ENCODE results near the gene PLSCR3. TPM values are rescaled to one million over a fixed set of nuclear protein-coding genes. Genes with fewer than 3 reads are reported as not detected.
A peak's percentile ranks its signal among the peaks of the same experiment; 100 is the strongest.

PLSCR3 gene
- total RNA-seq, 2 donors from 2014 or later: 11.0 to 12.0 TPM

GRCh38 chr17:7396147-7396546 is 1.8 kb upstream of the PLSCR3 start:
- H3K4me3 ChIP-seq: no peak overlapping the region
- H3K4me1 ChIP-seq: no peaks in the 10 kb centered on the region
- TF ChIP-seq, protein P1, sequence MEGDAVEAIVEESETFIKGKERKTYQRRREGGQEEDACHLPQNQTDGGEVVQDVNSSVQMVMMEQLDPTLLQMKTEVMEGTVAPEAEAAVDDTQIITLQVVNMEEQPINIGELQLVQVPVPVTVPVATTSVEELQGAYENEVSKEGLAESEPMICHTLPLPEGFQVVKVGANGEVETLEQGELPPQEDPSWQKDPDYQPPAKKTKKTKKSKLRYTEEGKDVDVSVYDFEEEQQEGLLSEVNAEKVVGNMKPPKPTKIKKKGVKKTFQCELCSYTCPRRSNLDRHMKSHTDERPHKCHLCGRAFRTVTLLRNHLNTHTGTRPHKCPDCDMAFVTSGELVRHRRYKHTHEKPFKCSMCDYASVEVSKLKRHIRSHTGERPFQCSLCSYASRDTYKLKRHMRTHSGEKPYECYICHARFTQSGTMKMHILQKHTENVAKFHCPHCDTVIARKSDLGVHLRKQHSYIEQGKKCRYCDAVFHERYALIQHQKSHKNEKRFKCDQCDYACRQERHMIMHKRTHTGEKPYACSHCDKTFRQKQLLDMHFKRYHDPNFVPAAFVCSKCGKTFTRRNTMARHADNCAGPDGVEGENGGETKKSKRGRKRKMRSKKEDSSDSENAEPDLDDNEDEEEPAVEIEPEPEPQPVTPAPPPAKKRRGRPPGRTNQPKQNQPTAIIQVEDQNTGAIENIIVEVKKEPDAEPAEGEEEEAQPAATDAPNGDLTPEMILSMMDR (IDR thresholded peaks at IDR 0.05): no peak
- no peaks in the 10 kb centered on the region for H3K27me3 ChIP-seq
- no peak for DNase-seq
- intact Hi-C loops (cut with DNase I): no loop called here
- no peak overlapping the region for H3K9ac ChIP-seq (ENCODE audit: low read depth in 2 of 2, low read length in 2 of 2)
- no peaks in the 10 kb centered on the region for H3K36me3 ChIP-seq
- H3K27ac ChIP-seq: no peak overlapping the region
- no peaks in the 10 kb centered on the region for H3K9me3 ChIP-seq

DNA sequence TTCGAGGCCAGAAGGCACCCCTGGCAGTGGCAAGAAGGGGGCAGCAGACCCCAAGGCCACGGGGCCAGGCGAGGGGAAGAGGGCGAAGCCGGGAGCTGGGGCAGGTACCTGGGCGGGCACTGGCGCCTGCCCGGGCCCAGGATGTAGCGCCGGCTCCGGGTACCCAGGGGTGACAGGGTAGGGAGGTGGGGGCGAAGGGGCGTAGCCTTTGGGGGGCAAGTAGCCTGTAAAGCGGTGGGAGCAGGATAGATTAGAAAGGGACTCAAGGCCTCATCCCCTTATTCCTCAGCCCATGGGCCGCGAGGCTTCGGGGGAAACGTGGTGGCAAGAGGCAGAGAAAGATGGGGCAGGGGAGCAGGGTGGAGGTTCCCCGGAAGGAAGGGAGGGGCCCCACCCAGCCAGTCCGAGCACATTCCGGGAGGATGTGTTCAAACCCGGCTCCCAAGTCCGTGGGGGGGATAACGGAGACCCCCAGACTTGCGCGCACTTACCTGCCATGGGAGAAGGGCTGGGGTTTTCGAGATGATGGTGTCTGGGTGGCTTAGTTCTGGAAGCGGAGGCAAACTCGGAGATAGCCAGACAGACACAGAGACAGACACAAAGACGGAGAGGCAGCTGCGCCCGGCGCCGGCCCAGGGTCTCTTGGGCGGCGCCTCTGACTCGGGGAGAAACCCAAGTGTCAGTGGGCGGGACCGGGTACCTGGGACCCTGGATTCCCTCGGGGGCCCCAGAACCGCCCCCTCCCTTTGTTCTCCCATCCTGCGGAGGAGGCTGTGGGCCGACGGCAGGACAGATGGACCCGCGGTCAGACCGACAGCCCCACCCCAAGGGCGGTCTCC is 493 bp downstream of the PLSCR3 start:
- Histone ChIP-seq H3K27me3 (no peaks in the 10 kb centered on the region), H3K9ac (ENCODE audit: low read depth in 2 of 2, low read length in 2 of 2) (peak overlapping the region; percentile 73 to 77), H3K9me3 (no peaks in the 10 kb centered on the region), H3K36me3 (peaks cover 6% of the 10 kb centered on the region), H3K4me1 (no peaks in the 10 kb centered on the region), H3K27ac (peak overlapping the region; percentile 97), H3K4me3 (peak overlapping the region; percentile 60)
- peak; percentile 43 for DNase-seq
- TF ChIP-seq, protein P1 (IDR thresholded peaks at IDR 0.05): no peak
- intact Hi-C loops (cut with DNase I): no loop called here

GRCh38 chr17:7392696-7393612 is 1.4 kb downstream of the PLSCR3 start:
- Histone ChIP-seq H3K4me3 (peak overlapping the region; percentile 60), H3K4me1 (no peaks in the 10 kb centered on the region), H3K9me3 (no peaks in the 10 kb centered on the region), H3K27ac (no peak overlapping the region), H3K9ac (ENCODE audit: low read depth in 2 of 2, low read length in 2 of 2) (peak overlapping the region in 1 of 2 donors; percentile 77), H3K36me3 (peaks cover 7% of the 10 kb centered on the region), H3K27me3 (no peaks in the 10 kb centered on the region)
- intact Hi-C loops (cut with DNase I): no loop called here
- TF ChIP-seq, protein P1 (IDR thresholded peaks at IDR 0.05): no peak
- no peak for DNase-seq

GRCh38 chr17:7391307-7391706 is 3.0 kb downstream of the PLSCR3 start:
- H3K9ac ChIP-seq (ENCODE audit: low read depth in 2 of 2, low read length in 2 of 2): no peak overlapping the region
- H3K9me3 ChIP-seq: no peaks in the 10 kb centered on the region
- no peak overlapping the region for H3K4me3 ChIP-seq
- no peaks in the 10 kb centered on the region for H3K27me3 ChIP-seq
- DNase-seq: no peak
- no peak overlapping the region for H3K27ac ChIP-seq
- peaks cover 7% of the 10 kb centered on the region for H3K36me3 ChIP-seq
- H3K4me1 ChIP-seq: no peaks in the 10 kb centered on the region
- intact Hi-C loops (cut with DNase I): no loop called here
- TF ChIP-seq, protein P1 (IDR thresholded peaks at IDR 0.05): no peak

Data from colonic mucosa (tissue), 4 donors.